ENCODE data around the gene FBN2.

The FBN2 gene

GRCh38 chr5:128399111-128399510, 138.9 kb downstream of the FBN2 start:
- ATAC-seq (ENCODE audit: low read depth) (no peak), DNase-seq (ENCODE audit: low spot score) (no peak)
- H3K9me3 ChIP-seq (ENCODE audit: severe bottlenecking): no peaks in the 10 kb centered on the region
- TF ChIP-seq CTCF (IDR thresholded peaks at IDR 0.05; ENCODE audit: poor library complexity, severe bottlenecking): no peak
- H3K4me1 ChIP-seq (ENCODE audit: insufficient read depth, poor library complexity, severe bottlenecking): no peaks in the 10 kb centered on the region
- H3K36me3 ChIP-seq (ENCODE audit: low read depth): peaks cover 48% of the 10 kb centered on the region
- H3K27ac ChIP-seq (ENCODE audit: poor library complexity, severe bottlenecking): no peak overlapping the region
- H3K4me3 ChIP-seq (ENCODE audit: severe bottlenecking): no peak overlapping the region
- H3K27me3 ChIP-seq (ENCODE audit: insufficient read depth, poor library complexity, severe bottlenecking): no peaks in the 10 kb centered on the region

- DNase-seq (ENCODE audit: low spot score) (no peak), ATAC-seq (ENCODE audit: low read depth) (no peak)
- Histone ChIP-seq H3K36me3 (ENCODE audit: low read depth) (peaks cover 55% of the 10 kb centered on the region), H3K4me3 (ENCODE audit: severe bottlenecking) (no peak overlapping the region), H3K27ac (ENCODE audit: poor library complexity, severe bottlenecking) (no peak overlapping the region), H3K9me3 (ENCODE audit: severe bottlenecking) (no peaks in the 10 kb centered on the region), H3K27me3 (ENCODE audit: insufficient read depth, poor library complexity, severe bottlenecking) (no peaks in the 10 kb centered on the region), H3K4me1 (ENCODE audit: insufficient read depth, poor library complexity, severe bottlenecking) (no peaks in the 10 kb centered on the region)
- TF ChIP-seq CTCF (IDR thresholded peaks at IDR 0.05; ENCODE audit: poor library complexity, severe bottlenecking): no peak
Measured at GRCh38 chr5:128397876-128398275, 140.2 kb downstream of the FBN2 start.

- H3K4me3 ChIP-seq (ENCODE audit: severe bottlenecking): no peak overlapping the region
- no peak for TF ChIP-seq CTCF (IDR thresholded peaks at IDR 0.05; ENCODE audit: poor library complexity, severe bottlenecking)
- DNase-seq (ENCODE audit: low spot score) (no peak), ATAC-seq (ENCODE audit: low read depth) (peak; percentile 17; the same call in 1 of the 3 replicates)
- H3K36me3 ChIP-seq (ENCODE audit: low read depth): peaks cover 72% of the 10 kb centered on the region
- no peaks in the 10 kb centered on the region for H3K4me1 ChIP-seq (ENCODE audit: insufficient read depth, poor library complexity, severe bottlenecking)
- no peak overlapping the region for H3K27ac ChIP-seq (ENCODE audit: poor library complexity, severe bottlenecking)
- no peaks in the 10 kb centered on the region for H3K9me3 ChIP-seq (ENCODE audit: severe bottlenecking)
- no peaks in the 10 kb centered on the region for H3K27me3 ChIP-seq (ENCODE audit: insufficient read depth, poor library complexity, severe bottlenecking)
Measured at GRCh38 chr5:128395073-128395472, 143.0 kb downstream of the FBN2 start.

GRCh38 chr5:128384068-128384467, 154.0 kb downstream of the FBN2 start:
- peak; percentile 58; the same call in 2 of the 3 replicates for ATAC-seq (ENCODE audit: low read depth)
- DNase-seq (ENCODE audit: low spot score): no peak
- no peaks in the 10 kb centered on the region for H3K4me1 ChIP-seq (ENCODE audit: insufficient read depth, poor library complexity, severe bottlenecking)

More at GRCh38 chr5:128384068-128384467, 154.0 kb downstream of the FBN2 start:
- Histone ChIP-seq H3K27ac (ENCODE audit: poor library complexity, severe bottlenecking) (no peak overlapping the region), H3K27me3 (ENCODE audit: insufficient read depth, poor library complexity, severe bottlenecking) (no peaks in the 10 kb centered on the region), H3K9me3 (ENCODE audit: severe bottlenecking) (no peaks in the 10 kb centered on the region), H3K4me3 (ENCODE audit: severe bottlenecking) (no peak overlapping the region), H3K36me3 (ENCODE audit: low read depth) (peaks cover 54% of the 10 kb centered on the region)
- TF ChIP-seq CTCF (IDR thresholded peaks at IDR 0.05; ENCODE audit: poor library complexity, severe bottlenecking): no peak
